Activated CD4-positive, alpha-beta T cell treated with anti-CD3 and anti-CD28 coated beads, Interleukin-2, Interleukin-4, amounts not matched to agents 100 ng/mL and 50 ng/mL, durations not matched to agents 16 hours and 8 hours (primary cell): ENCODE measurements around the gene OPN4.

Experiments used
- DNase-seq: peaks from one replicate; pipeline ENCODE4 v3.0.0-alpha.2; 2020; ENCODE audit warnings: low spot score

Gene OPN4

GRCh38 chr10:86647773-86648703 lies 6.3 kb upstream of the OPN4 start:
- no peak for DNase-seq

- no peak for DNase-seq
These were observed 5.5 kb upstream of the OPN4 start for GRCh38 chr10:86648704-86649427.

- DNase-seq = no peak
These were observed 4.7 kb upstream of the OPN4 start for GRCh38 chr10:86649471-86650150.

GRCh38 chr10:86650151-86650550 lies 4.2 kb upstream of the OPN4 start:
- DNase-seq = no peak

GRCh38 chr10:86651021-86651471 lies 3.3 kb upstream of the OPN4 start:
- DNase-seq = no peak

- DNase-seq = no peak
These were observed 2.6 kb upstream of the OPN4 start for GRCh38 chr10:86651631-86652331.

GRCh38 chr10:86652361-86653202 lies 1.8 kb upstream of the OPN4 start:
- no peak for DNase-seq

- no peak for DNase-seq
These were observed 968 bp upstream of the OPN4 start for GRCh38 chr10:86653379-86653778.

- DNase-seq = no peak
These were observed 360 bp upstream of the OPN4 start for GRCh38 chr10:86653987-86654386.

- no peak for DNase-seq
These were observed 810 bp downstream of the OPN4 start for GRCh38 chr10:86655173-86655540.

- DNase-seq = no peak
These were observed 1.2 kb downstream of the OPN4 start for GRCh38 chr10:86655596-86655995.

GRCh38 chr10:86657011-86657395 lies 2.7 kb downstream of the OPN4 start:
- DNase-seq = no peak

GRCh38 chr10:86657396-86658011 lies 3.2 kb downstream of the OPN4 start:
- DNase-seq = no peak

GRCh38 chr10:86658261-86658741 lies 4.0 kb downstream of the OPN4 start:
- DNase-seq = no peak

- DNase-seq = no peak
These were observed 4.4 kb downstream of the OPN4 start for GRCh38 chr10:86658751-86659150.

- DNase-seq = no peak
These were observed 4.9 kb downstream of the OPN4 start for GRCh38 chr10:86659161-86659691.

GRCh38 chr10:86659721-86660453 lies 5.5 kb downstream of the OPN4 start:
- no peak for DNase-seq

- DNase-seq = no peak
These were observed 7.0 kb downstream of the OPN4 start for GRCh38 chr10:86661161-86662025.
